GM12875 (cell line): ENCODE measurements around the gene DLX3.

Experiments
- H3K4me3 ChIP-seq: one replicate; pipeline ENCODE4 v1.5.1; 2011; ENCODE audit warnings: low read depth, low read length, control low read depth
- TF ChIP-seq, protein P1 (sequence below): IDR thresholded peaks from 2 replicates; pipeline ENCODE4 v1.5.1; 2011; ENCODE audit warnings: low read depth, mild to moderate bottlenecking, control low read depth, inconsistent platforms, low read length, moderate library complexity, borderline replicate concordance; ENCODE audit not compliant: insufficient read depth

Gene DLX3

DNA sequence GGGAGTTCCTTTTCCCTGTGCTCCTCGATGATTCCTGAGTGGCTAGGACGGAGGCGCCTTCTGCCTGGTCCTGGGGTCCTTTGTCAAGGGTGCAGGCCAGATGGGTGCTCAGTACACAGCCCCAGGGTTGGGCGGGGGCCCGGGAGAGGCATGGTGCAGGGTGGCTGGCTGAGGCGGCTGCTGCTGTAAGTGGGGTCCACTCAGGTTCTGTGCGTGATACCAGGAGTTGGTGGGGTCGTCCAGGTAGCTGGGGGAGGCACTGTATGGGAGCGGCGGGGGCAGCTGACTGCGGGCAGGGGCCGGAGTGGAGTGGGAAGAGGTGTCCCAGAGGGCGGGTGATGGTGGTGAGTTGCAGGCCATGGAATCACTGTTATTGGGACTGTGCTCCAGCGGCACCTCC is 3.6 kb downstream of the DLX3 start:
- TF ChIP-seq, protein P1, sequence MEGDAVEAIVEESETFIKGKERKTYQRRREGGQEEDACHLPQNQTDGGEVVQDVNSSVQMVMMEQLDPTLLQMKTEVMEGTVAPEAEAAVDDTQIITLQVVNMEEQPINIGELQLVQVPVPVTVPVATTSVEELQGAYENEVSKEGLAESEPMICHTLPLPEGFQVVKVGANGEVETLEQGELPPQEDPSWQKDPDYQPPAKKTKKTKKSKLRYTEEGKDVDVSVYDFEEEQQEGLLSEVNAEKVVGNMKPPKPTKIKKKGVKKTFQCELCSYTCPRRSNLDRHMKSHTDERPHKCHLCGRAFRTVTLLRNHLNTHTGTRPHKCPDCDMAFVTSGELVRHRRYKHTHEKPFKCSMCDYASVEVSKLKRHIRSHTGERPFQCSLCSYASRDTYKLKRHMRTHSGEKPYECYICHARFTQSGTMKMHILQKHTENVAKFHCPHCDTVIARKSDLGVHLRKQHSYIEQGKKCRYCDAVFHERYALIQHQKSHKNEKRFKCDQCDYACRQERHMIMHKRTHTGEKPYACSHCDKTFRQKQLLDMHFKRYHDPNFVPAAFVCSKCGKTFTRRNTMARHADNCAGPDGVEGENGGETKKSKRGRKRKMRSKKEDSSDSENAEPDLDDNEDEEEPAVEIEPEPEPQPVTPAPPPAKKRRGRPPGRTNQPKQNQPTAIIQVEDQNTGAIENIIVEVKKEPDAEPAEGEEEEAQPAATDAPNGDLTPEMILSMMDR: no peak
- no peak overlapping the region for H3K4me3 ChIP-seq

DNA sequence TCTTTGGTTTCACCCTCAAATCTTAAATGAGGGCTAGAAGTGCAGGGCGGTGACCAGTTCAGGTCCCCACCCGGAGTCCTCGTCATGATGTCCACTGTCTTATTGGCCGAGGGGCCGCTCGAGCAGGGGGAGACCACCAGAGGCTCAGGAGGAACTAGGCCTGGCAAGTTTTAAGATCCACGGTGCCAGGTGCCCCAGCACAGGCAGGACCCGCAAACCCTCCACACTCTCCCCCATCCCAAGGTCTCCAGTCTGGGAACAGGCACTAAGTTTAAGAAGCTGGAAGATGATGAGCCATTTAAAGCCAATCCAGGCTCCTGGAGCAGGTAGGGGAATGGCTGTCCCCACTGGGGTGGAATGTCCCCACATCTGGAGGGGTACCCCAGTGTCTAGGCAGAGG is 4.1 kb downstream of the DLX3 start:
- TF ChIP-seq, protein P1: no peak
- H3K4me3 ChIP-seq: no peak overlapping the region

DNA sequence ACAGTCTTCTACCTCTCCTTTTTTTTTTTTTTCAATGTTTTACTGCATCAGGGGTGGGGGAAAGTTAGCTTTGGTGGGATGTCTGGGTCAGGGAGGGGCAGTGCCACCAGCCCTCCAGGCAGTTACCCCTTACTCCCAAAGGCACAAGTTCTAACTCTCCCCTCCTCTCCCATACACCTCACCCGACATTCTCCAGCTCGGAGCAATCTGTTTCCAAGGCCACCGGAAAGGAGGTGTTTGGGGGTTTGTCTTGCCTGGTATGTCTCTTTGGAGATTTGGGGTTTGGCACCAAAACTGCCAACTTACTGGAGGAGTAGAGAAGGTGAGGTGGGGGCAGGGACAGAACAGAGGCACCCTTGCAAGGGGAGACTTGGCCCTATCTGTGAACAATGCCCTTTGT is 4.7 kb downstream of the DLX3 start:
- TF ChIP-seq, protein P1: no peak
- H3K4me3 ChIP-seq: no peak overlapping the region

GRCh38 chr17:49989518-49989880 is 5.5 kb downstream of the DLX3 start:
- TF ChIP-seq, protein P1: no peak
- H3K4me3 ChIP-seq: no peak overlapping the region

- TF ChIP-seq, protein P1: no peak
- no peak overlapping the region for H3K4me3 ChIP-seq
These were observed 7.2 kb downstream of the DLX3 start for GRCh38 chr17:49987681-49988441.

DNA sequence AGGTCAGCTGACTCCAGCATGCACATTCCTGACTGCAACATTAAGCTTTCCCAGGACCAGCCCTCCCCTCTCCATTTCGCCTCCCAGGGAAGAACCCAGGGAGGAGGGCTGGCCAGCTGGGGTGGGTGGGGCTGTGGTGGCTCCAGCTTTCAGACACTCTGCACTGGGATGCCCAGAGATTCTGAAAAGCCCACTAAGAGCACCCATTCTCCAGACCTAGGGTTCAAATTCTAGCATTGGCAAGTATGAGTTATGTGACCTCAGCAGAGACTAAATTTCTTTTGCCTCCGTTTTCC is 7.8 kb downstream of the DLX3 start:
- no peak overlapping the region for H3K4me3 ChIP-seq
- TF ChIP-seq, protein P1: no peak
